A549 (cell line): ENCODE data around the gene HNRNPA0. TPM values are rescaled to one million over a fixed set of nuclear protein-coding genes. Genes with fewer than 3 reads are reported as not detected.
A peak's percentile ranks its signal among the peaks of the same experiment; 100 is the strongest.

Experiments
- ATAC-seq, 2 experiments: fragments of 200-7000 bp in 1 of 2; fragments of >200 bp in 1 of 2; cut with Nextera tagmentation in 1 of 2; cut with Tn5 transposase in 1 of 2; 3 replicates each; pipeline versions ENCODE4 v1.8.0 to v1.9.1; 2018 to 2020; ENCODE audit warnings: mild to moderate bottlenecking in 1 of 2, moderate library complexity in 1 of 2
- CTCF ChIA-PET: fragments of 300-600 bp; sonication (Branson Sonifier 250); formaldehyde crosslinking; extraction: SDS; loops from one replicate; lab custom pipeline; 2021; ENCODE audit warnings: antibody characterized with exemption, inconsistent platforms; lab: Yijun Ruan, JAX
- POLR2A ChIA-PET: fragments of 350-600 bp; formaldehyde crosslinking; extraction: SDS; loops from one replicate; lab custom pipeline; 2021; ENCODE audit warnings: antibody characterized with exemption, inconsistent platforms; lab: Yijun Ruan, JAX
- DNase-seq, 2 experiments: peaks; one replicate each; pipeline versions ENCODE4 v3.0.0 to v3.0.0-alpha.2; 2011 to 2016; ENCODE audit warnings: low read depth in 1 of 2, low spot score in 1 of 2
- FAIRE-seq: peaks from 2 replicates; lab custom pipeline; 2011; peaks lifted over from hg19 to GRCh38; lab: Jason Lieb, UNC
- H3K27ac ChIP-seq, 2 experiments: fragments of >200 bp; sonication (Bioruptor Twin); formaldehyde crosslinking; 3 replicates each; pipeline ENCODE4 v1.5.1; 2016 to 2017
- H3K4me1 ChIP-seq: fragments of >200 bp; sonication (Bioruptor Twin); formaldehyde crosslinking; 3 replicates; pipeline ENCODE4 v1.6.1; 2016
- H3K4me2 ChIP-seq: fragments of >200 bp; sonication (Bioruptor Twin); formaldehyde crosslinking; 3 replicates; pipeline ENCODE4 v1.6.1; 2016
- H3K4me3 ChIP-seq: fragments of >200 bp; sonication (Bioruptor Twin); formaldehyde crosslinking; 3 replicates; pipeline ENCODE4 v1.5.1; 2016
- H3K9me3 ChIP-seq: fragments of >200 bp; sonication (Bioruptor Twin); formaldehyde crosslinking; 3 replicates; pipeline ENCODE4 v1.6.1; 2016
- BHLHE40 ChIP-seq: IDR thresholded peaks from 2 replicates; pipeline ENCODE4 v1.6.1; 2012; ENCODE audit warnings: low read depth, low read length, inconsistent platforms
- CEBPB ChIP-seq, 2 experiments: fragments of >200 bp in 1 of 2; sonication (Bioruptor Twin) in 1 of 2; formaldehyde crosslinking in 1 of 2; IDR thresholded peaks; 2 replicates each; pipeline ENCODE4 v1.6.1; 2012 to 2016
- EHMT2 ChIP-seq: fragments of 200-600 bp; sonication (generic); IDR thresholded peaks from 2 replicates; pipeline ENCODE4 v1.6.1; 2016; ENCODE audit warnings: antibody characterized with exemption, low read depth, mild to moderate bottlenecking, moderate library complexity
- ESRRA ChIP-seq: fragments of 150-350 bp; IDR thresholded peaks from 2 replicates; pipeline ENCODE4 v1.6.1; 2014; ENCODE audit warnings: mild to moderate bottlenecking, low read length, borderline replicate concordance
- FOSB ChIP-seq: fragments of 250-450 bp; sonication (Bioruptor Pico); IDR thresholded peaks from 2 replicates; pipeline ENCODE4 v1.5.0; 2020; ENCODE audit warnings: mild to moderate bottlenecking, moderate library complexity
- FOSL2 ChIP-seq, 2 experiments: fragments of 450-650 bp in 1 of 2; fragments of >200 bp in 1 of 2; sonication (Bioruptor Twin) in 1 of 2; formaldehyde crosslinking; IDR thresholded peaks; 2 replicates each; pipeline versions ENCODE4 v1.5.0 to v1.6.1; 2016 to 2020; ENCODE audit warnings: mild to moderate bottlenecking in 1 of 2, moderate library complexity in 1 of 2
- FOXS1 ChIP-seq: fragments of 250-450 bp; sonication (Bioruptor Pico); IDR thresholded peaks from 2 replicates; pipeline ENCODE4 v1.5.0; 2020; ENCODE audit warnings: mild to moderate bottlenecking, moderate library complexity
- GATA3 ChIP-seq: IDR thresholded peaks from 2 replicates; pipeline ENCODE4 v1.6.1; 2012; ENCODE audit warnings: borderline replicate concordance
- HOXA7 ChIP-seq: fragments of 250-450 bp; sonication (Bioruptor Pico); IDR thresholded peaks from 2 replicates; pipeline ENCODE4 v1.5.0; 2020; ENCODE audit warnings: mild to moderate bottlenecking, moderate library complexity
- HOXB5 ChIP-seq: fragments of 250-450 bp; sonication (Bioruptor Pico); IDR thresholded peaks from 2 replicates; pipeline ENCODE4 v1.5.0; 2020; ENCODE audit warnings: mild to moderate bottlenecking, moderate library complexity
- MAFK ChIP-seq: fragments of 450-650 bp; IDR thresholded peaks from 2 replicates; pipeline ENCODE4 v1.6.1; 2014; ENCODE audit not compliant: partially characterized antibody
- POLR2A ChIP-seq: IDR thresholded peaks from 2 replicates; pipeline ENCODE4 v1.6.1; 2012; ENCODE audit warnings: mild to moderate bottlenecking, low read length
- RAD21 ChIP-seq, 2 experiments: fragments of >200 bp in 1 of 2; sonication (Bioruptor Twin) in 1 of 2; formaldehyde crosslinking in 1 of 2; IDR thresholded peaks in 1 of 2; conservative IDR thresholded peaks in 1 of 2; 2 replicates in 1 of 2; 3 replicates in 1 of 2; pipeline ENCODE4 v1.6.1; 2012 to 2018; ENCODE audit warnings: inconsistent platforms in 1 of 2
- RARB ChIP-seq: fragments of 250-450 bp; sonication (Bioruptor Pico); IDR thresholded peaks from 2 replicates; pipeline ENCODE4 v1.8.0; 2021; ENCODE audit warnings: mild to moderate bottlenecking, moderate library complexity
- RCOR1 ChIP-seq: fragments of 150-350 bp; IDR thresholded peaks from 2 replicates; pipeline ENCODE4 v1.6.1; 2014; ENCODE audit warnings: antibody characterized with exemption, low read length, low read depth
- RFX5 ChIP-seq: fragments of 450-650 bp; IDR thresholded peaks from 2 replicates; pipeline ENCODE4 v1.7.1; 2014; ENCODE audit warnings: antibody characterized with exemption, mild to moderate bottlenecking, moderate library complexity
- RNF2 ChIP-seq: fragments of 200-600 bp; sonication (generic); IDR thresholded peaks from 2 replicates; pipeline ENCODE4 v1.6.1; 2016; ENCODE audit warnings: low read depth, mild to moderate bottlenecking, antibody characterized with exemption, moderate library complexity, borderline replicate concordance
- SMC3 ChIP-seq: fragments of >200 bp; sonication (Bioruptor Twin); formaldehyde crosslinking; IDR thresholded peaks from 3 replicates; pipeline ENCODE4 v1.6.1; 2018; ENCODE audit warnings: inconsistent platforms
- TP53 ChIP-seq: fragments of 250-450 bp; sonication (Bioruptor Pico); IDR thresholded peaks from 2 replicates; pipeline ENCODE4 v1.5.0; 2021; ENCODE audit warnings: mild to moderate bottlenecking, moderate library complexity
- ZC3H11A ChIP-seq: fragments of 450-650 bp; IDR thresholded peaks from 2 replicates; pipeline ENCODE4 v1.6.1; 2014; ENCODE audit warnings: antibody characterized with exemption, mild to moderate bottlenecking
- WGBS: methylation state at CpG from one replicate; pipeline ENCODE4 v1.1.6; 2017; ENCODE audit errors: missing lambda C conversion rate; 5-methylcytosine and 5-hydroxymethylcytosine counted together
- polyA plus RNA-seq, 4 experiments: library from polyadenylated mRNA; depleted of rRNA in 3 of 4; stranded (reverse); fragments of >200 nt; fragmentation: RNase III in 1 of 4; extraction: RNeasy Plus Mini Kit Qiagen cat#74134 plus additional on column Dnase treatment in 1 of 4; gene quantifications; 2 replicates in 3 of 4; 3 replicates in 1 of 4; pipeline ENCODE4 v1.2.3, GENCODE V29; 2011 to 2017
- TF ChIP-seq, protein P1 (sequence below): fragments of >200 bp; sonication (Bioruptor Twin); formaldehyde crosslinking; IDR thresholded peaks from 2 replicates; pipeline ENCODE4 v1.6.1; 2016
- TF ChIP-seq, protein P2 (sequence below): fragments of 150-350 bp; IDR thresholded peaks from 2 replicates; pipeline ENCODE4 v1.6.1; 2014; ENCODE audit warnings: low read depth, mild to moderate bottlenecking, low read length
- TF ChIP-seq, protein P3 (sequence below): fragments of 450-650 bp; IDR thresholded peaks from 2 replicates; pipeline ENCODE4 v1.6.1; 2014; ENCODE audit warnings: antibody characterized with exemption
- TF ChIP-seq, protein P4 (sequence below): fragments of >200 bp; sonication (Bioruptor Twin); formaldehyde crosslinking; IDR thresholded peaks from 3 replicates; pipeline ENCODE4 v1.6.1; 2016
- TF ChIP-seq, protein P5 (sequence below): fragments of >200 bp; sonication (Bioruptor Twin); formaldehyde crosslinking; IDR thresholded peaks from 3 replicates; pipeline ENCODE4 v1.5.1; 2016
- TF ChIP-seq, protein P6 (sequence below): IDR thresholded peaks from 2 replicates; pipeline ENCODE4 v1.6.1; 2012

The HNRNPA0 gene
- polyA plus RNA-seq, 2 of the 4 experiments (the other 2 are of a cell fraction), result 17.0 to 49.4 TPM

DNA sequence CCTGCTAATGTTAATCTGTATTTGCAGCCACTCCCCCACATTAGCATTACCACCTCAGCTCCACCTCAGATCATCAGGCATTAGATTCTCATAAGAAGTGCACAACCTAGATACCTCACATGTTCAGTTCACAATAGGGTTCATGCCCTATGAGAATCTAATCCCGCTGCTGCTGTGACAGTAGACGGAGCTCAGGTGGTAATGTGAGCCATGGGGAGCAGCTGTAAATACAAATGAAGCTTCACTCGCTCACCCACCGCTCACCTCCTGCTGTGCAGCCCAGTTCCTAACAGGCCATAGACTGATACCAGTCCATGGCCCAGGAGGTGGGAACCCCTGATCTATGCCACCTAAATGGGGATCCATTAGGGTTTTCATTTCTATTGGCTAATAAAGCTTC is 6.1 kb upstream of the HNRNPA0 start (continued):
- TF ChIP-seq ZC3H11A (no peak), RCOR1 (no peak), ESRRA (no peak)

DNA sequence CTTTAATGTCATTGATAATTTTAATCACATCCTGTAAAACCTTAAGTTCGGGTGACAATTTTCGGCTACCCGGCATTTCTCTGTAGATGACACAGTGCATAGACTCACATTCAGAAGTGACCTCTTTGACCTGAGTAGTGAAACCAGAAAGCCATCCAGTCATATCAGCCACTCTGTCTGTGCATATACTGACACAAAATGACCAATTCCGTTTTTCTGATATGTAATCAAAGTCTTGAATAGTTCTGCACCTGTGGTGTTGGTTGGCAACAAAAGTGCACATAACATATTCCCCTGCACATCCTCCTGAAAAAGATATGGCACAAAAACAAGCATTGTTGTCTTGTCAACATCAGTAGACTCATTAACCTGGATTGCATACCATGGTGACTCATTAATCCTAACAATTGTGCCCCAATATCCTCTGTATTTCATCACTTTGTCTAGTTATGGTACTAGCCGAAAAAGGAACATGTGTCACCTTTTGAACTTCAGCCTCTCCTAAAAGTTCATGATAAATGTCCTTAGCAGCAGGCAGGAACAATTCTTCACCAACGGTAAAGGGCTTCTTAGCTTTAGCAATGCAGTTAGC is 4.6 kb upstream of the HNRNPA0 start:
- Histone ChIP-seq H3K4me1 (peaks cover 38% of the 10 kb centered on the region), H3K27ac (no peak overlapping the region; a peak in 1 of 6 replicates), H3K4me2 (peak overlapping the region; percentile 5; the same call in 2 of the 3 replicates), H3K9me3 (0 out of 3 replicates have a peak, but pooled peaks cover 5% of the 10 kb centered on the region), H3K4me3 (no peak overlapping the region)
- CTCF ChIA-PET, result interaction anchor here (0.5 to 8.7 kb wide), 3 partner anchors 12 to 19 kb away, joined by 3 to 58 read pairs (median 3); no protein-coding TSS in a partner anchor
- TF ChIP-seq, protein P1, sequence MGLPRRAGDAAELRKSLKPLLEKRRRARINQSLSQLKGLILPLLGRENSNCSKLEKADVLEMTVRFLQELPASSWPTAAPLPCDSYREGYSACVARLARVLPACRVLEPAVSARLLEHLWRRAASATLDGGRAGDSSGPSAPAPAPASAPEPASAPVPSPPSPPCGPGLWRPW, result no peak
- TF ChIP-seq FOSB (no peak), GATA3 (peak; percentile 46; the same call in 1 of the 2 replicates), RNF2 (no peak), SMC3 (no peak), RARB (CRISPR knock-in tag) (no peak), FOSL2 (IDR thresholded peaks at IDR 0.05) (no peak), FOSL2 (CRISPR knock-in tag; IDR thresholded peaks at IDR 0.05) (peak; percentile 81), CEBPB (IDR thresholded peaks at IDR 0.05) (peak in 1 of 2 experiments; percentile 60; a peak in 1 of 4 replicates)
- TF ChIP-seq, protein P2, sequence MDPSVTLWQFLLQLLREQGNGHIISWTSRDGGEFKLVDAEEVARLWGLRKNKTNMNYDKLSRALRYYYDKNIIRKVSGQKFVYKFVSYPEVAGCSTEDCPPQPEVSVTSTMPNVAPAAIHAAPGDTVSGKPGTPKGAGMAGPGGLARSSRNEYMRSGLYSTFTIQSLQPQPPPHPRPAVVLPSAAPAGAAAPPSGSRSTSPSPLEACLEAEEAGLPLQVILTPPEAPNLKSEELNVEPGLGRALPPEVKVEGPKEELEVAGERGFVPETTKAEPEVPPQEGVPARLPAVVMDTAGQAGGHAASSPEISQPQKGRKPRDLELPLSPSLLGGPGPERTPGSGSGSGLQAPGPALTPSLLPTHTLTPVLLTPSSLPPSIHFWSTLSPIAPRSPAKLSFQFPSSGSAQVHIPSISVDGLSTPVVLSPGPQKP, result no peak
- ATAC-seq, result no peak
- FAIRE-seq, result no peak
- POLR2A ChIA-PET, result no interaction called here
- 37% methylated on average over 6 of the region's 6 CpGs for WGBS
- DNase-seq, result peak in 1 of 2 experiments; percentile 53

DNA sequence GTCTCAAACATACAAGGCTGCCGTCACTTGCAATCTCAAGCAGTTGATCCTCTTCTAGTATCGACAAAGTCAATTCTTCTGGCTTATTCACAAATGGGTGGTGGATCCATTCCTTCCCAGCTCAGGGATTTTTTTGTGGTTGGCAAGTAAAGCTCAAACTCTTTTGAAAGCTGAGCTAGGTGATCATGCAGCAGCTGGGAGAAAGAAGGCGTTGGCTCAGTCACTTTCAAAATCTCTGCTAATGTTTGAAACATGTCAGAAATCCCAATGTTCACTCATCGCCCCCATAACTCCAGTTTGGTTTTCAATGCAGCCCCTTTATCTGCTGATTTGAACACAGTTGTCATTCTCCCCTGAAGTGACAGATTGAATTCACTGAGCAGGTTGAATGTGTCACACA is 4.0 kb upstream of the HNRNPA0 start:
- Histone ChIP-seq H3K9me3 (0 out of 3 replicates have a peak, but pooled peaks cover 5% of the 10 kb centered on the region), H3K27ac (peak overlapping the region in 1 of 2 experiments; percentile 12; a peak in 1 of 6 replicates), H3K4me2 (no peak overlapping the region; the same call in 2 of the 3 replicates), H3K4me1 (peaks cover 38% of the 10 kb centered on the region)
- FAIRE-seq (no peak), ATAC-seq (no peak)
- 81% methylated on average over 4 of the region's 4 CpGs for WGBS
- CTCF ChIA-PET, result interaction anchor here (0.9 to 2.0 kb wide), 3 partner anchors 15 to 278 kb away, joined by 3 to 6 read pairs (median 3); no protein-coding TSS in a partner anchor
- POLR2A ChIA-PET, result no interaction called here
- TF ChIP-seq TP53 (CRISPR knock-in tag) (no peak), MAFK (no peak), HOXA7 (CRISPR knock-in tag) (no peak), FOXS1 (CRISPR knock-in tag) (no peak), POLR2A (no peak), HOXB5 (no peak), RAD21 (conservative IDR thresholded peaks at IDR 0.05 in 1 of 2, IDR thresholded peaks at IDR 0.05 in 1 of 2) (no peak), BHLHE40 (no peak), RCOR1 (no peak), RFX5 (no peak), RARB (CRISPR knock-in tag) (no peak), EHMT2 (no peak)
- TF ChIP-seq, protein P3, sequence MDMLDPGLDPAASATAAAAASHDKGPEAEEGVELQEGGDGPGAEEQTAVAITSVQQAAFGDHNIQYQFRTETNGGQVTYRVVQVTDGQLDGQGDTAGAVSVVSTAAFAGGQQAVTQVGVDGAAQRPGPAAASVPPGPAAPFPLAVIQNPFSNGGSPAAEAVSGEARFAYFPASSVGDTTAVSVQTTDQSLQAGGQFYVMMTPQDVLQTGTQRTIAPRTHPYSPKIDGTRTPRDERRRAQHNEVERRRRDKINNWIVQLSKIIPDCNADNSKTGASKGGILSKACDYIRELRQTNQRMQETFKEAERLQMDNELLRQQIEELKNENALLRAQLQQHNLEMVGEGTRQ, result no peak
- TF ChIP-seq, protein P4, sequence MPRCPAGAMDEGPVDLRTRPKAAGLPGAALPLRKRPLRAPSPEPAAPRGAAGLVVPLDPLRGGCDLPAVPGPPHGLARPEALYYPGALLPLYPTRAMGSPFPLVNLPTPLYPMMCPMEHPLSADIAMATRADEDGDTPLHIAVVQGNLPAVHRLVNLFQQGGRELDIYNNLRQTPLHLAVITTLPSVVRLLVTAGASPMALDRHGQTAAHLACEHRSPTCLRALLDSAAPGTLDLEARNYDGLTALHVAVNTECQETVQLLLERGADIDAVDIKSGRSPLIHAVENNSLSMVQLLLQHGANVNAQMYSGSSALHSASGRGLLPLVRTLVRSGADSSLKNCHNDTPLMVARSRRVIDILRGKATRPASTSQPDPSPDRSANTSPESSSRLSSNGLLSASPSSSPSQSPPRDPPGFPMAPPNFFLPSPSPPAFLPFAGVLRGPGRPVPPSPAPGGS, result no peak
- TF ChIP-seq, protein P5, sequence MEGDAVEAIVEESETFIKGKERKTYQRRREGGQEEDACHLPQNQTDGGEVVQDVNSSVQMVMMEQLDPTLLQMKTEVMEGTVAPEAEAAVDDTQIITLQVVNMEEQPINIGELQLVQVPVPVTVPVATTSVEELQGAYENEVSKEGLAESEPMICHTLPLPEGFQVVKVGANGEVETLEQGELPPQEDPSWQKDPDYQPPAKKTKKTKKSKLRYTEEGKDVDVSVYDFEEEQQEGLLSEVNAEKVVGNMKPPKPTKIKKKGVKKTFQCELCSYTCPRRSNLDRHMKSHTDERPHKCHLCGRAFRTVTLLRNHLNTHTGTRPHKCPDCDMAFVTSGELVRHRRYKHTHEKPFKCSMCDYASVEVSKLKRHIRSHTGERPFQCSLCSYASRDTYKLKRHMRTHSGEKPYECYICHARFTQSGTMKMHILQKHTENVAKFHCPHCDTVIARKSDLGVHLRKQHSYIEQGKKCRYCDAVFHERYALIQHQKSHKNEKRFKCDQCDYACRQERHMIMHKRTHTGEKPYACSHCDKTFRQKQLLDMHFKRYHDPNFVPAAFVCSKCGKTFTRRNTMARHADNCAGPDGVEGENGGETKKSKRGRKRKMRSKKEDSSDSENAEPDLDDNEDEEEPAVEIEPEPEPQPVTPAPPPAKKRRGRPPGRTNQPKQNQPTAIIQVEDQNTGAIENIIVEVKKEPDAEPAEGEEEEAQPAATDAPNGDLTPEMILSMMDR, result no peak
- TF ChIP-seq, protein P6, sequence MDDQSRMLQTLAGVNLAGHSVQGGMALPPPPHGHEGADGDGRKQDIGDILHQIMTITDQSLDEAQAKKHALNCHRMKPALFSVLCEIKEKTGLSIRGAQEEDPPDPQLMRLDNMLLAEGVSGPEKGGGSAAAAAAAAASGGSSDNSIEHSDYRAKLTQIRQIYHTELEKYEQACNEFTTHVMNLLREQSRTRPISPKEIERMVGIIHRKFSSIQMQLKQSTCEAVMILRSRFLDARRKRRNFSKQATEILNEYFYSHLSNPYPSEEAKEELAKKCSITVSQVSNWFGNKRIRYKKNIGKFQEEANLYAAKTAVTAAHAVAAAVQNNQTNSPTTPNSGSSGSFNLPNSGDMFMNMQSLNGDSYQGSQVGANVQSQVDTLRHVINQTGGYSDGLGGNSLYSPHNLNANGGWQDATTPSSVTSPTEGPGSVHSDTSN, result no peak
- TF ChIP-seq, all 56 proteins: peak for 0
- no peak for DNase-seq
- H3K4me3 ChIP-seq, result no peak overlapping the region
